ENCODE data around the gene TOMM20. TPM values are rescaled to one million over a fixed set of nuclear protein-coding genes. Genes with fewer than 3 reads are reported as not detected.
"Not testable (repeated sequence)": the region's sequence is repeated elsewhere in the genome, so short reads cannot be mapped to it uniquely, and the experiment has no call there.

TOMM20 gene
- total RNA-seq, 1 experiment from 2014 or later = 78.0 TPM

DNA sequence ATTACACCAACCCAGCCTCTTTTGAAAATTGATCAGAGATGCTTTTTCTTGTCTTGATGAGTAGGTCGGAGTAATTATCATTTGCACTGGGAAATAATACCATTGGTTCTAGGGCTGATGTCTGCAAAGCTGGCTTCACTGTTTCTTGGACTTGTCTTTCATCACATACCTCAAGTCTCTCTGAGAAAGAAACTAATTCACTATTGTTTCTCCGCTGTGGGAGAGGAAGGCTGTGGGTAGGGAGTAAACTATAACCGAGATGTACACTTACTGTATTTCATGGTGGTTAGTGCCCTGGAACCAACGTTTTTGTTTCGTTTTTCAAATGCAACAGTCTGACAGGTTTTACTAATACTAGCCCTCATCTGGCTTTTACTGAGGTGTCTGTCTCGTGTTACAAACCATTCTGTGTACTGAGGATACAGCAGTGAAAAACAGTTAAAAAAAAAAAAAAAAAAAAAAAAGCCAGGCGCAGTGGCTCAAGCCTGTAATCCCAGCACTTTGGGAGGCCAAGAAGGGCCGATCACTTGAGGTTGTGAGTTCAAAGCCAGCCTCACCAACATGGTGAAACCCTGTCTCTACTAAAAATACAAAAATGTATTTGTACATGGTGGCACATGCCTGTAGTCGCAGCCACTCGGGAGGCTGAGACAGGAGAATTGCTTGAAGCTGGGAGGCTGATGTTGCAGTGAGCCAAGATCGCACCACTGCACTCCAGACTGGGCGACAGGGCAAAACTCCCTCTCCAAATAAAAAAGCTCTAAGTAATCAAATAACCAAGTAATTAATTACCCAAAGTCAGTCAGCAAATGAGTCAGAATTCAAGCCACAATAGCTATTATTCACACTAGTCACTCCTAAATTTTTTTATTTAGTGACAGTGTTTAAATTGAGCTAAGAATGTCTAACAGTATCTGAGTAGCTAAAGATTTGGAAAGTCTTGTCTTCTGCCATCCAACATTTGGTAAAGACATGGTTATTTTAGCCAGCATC lies 23.3 kb downstream of the TOMM20 start:
- Histone ChIP-seq H3K4me3 (0 out of 2 replicates have a peak overlapping the region, but pooled peaks have one; percentile 2), H3K27ac (no peak overlapping the region), H3K4me1 (replicated peaks) (peaks cover 8% of the 10 kb centered on the region), H3K36me3 (peaks cover 40% of the 10 kb centered on the region), H3K9me3 (replicated peaks) (no peaks in the 10 kb centered on the region; the same call in 1 of the 2 replicates), H3K27me3 (replicated peaks) (no peaks in the 10 kb centered on the region)
- peak in 1 of 2 experiments; percentile 59 for DNase-seq (ENCODE audit: low read depth in 1 of 2, low spot score in 2 of 2)

GRCh38 chr1:235102993-235103411 lies 25.6 kb downstream of the TOMM20 start:
- Histone ChIP-seq H3K36me3 (peaks cover 20% of the 10 kb centered on the region), H3K4me3 (no peak overlapping the region), H3K4me1 (replicated peaks) (peaks cover 8% of the 10 kb centered on the region), H3K27me3 (replicated peaks) (no peaks in the 10 kb centered on the region), H3K27ac (no peak overlapping the region), H3K9me3 (replicated peaks) (no peaks in the 10 kb centered on the region; the same call in 1 of the 2 replicates)
- DNase-seq (ENCODE audit: low read depth in 1 of 2, low spot score in 2 of 2) = no peak

DNA sequence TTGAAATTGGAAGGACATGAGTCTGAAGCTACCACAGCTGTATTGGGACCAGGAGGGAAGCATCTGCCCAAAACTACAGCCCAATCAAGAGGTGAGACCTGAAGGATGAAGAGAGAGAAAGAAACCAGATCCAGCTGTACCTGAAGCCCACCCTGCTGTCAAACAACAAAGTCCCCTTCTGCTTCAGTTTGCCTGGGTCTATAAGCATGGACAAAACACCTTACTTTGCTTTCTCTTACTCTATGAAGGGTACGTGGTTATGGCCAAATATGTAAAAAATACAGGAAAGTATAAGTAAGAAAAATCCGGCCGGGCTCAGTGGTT lies 26.4 kb downstream of the TOMM20 start:
- peaks cover 12% of the 10 kb centered on the region for H3K36me3 ChIP-seq
- no peaks in the 10 kb centered on the region for H3K27me3 ChIP-seq (replicated peaks)
- DNase-seq (ENCODE audit: low read depth in 1 of 2, low spot score in 2 of 2) = no peak
- peaks cover 8% of the 10 kb centered on the region for H3K4me1 ChIP-seq (replicated peaks)
- no peak overlapping the region for H3K27ac ChIP-seq
- no peaks in the 10 kb centered on the region for H3K9me3 ChIP-seq (replicated peaks)
- no peak overlapping the region for H3K4me3 ChIP-seq

DNA sequence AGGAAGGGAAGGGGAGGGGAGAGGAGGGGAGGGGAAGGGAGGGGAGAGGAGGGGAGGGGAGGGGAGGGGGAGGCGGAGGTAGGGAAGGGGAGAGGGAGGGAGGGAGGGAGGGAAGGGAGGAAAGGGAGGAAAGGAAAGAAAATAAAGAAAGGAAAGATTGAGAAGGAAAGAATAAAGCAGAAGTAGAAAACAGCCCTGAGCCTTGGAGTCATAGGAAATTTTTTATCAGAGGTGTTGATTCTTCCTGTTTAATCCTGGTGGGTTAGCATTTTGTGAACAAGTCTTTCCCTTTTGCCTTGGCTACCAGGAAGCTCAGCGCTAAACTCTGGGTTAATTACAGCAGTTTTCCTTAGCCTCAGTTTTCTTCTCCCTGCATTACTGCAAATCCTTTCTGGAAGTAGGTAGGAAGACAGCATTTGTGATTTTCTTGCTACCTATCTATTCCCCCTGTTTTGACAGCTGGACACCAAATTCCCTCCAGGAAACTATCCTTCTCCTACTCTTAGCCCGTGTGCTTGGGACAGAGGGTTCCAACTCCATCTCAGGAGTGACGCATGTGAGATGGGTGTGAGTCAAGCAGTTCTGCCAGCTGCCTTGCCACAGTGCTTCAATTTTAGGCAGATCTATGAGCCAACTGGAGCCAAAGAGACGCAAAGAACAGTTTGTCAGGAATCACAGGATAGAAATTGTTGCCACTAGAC lies 26.9 kb downstream of the TOMM20 start:
- no peak overlapping the region for H3K27ac ChIP-seq
- H3K36me3 ChIP-seq = peaks cover 7% of the 10 kb centered on the region; the same call in 1 of the 2 replicates
- H3K4me1 ChIP-seq (replicated peaks) = peaks cover 11% of the 10 kb centered on the region
- no peaks in the 10 kb centered on the region for H3K27me3 ChIP-seq (replicated peaks)
- no peak overlapping the region for H3K4me3 ChIP-seq
- H3K9me3 ChIP-seq (replicated peaks) = no peaks in the 10 kb centered on the region
- DNase-seq (ENCODE audit: low read depth in 1 of 2, low spot score in 2 of 2) = no peak

DNA sequence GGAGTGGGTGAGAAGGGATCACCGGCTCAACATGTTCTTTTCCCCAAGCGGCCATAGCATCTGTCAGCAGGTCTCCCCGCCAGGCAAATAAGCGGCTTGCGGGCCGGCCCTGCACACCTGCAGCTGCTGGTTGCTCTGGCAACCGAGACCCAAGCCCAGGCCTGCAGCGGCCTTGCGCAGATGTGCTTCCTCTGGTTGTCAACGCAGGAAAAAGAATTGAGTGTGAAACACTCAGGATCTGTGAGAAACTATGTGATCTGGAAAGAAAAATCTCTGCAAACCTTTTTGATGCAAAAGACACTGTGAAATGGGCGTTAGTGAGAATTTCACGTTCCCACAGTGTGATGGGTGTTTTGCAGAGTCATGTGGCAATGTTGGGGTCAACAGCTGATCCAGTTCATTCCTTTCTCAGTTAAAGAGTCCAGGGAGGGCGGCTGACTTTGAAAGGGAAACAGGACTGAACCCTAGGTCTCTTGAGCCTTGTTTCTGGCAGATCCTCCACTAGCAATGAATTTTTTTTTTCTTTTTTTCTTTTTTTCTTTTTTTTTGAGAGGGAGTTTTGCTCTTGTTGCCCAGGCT lies 28.4 kb downstream of the TOMM20 start:
- Histone ChIP-seq H3K9me3 (replicated peaks) (no peaks in the 10 kb centered on the region), H3K27ac (no peak overlapping the region), H3K36me3 (no peaks in the 10 kb centered on the region), H3K4me1 (replicated peaks) (peaks cover 24% of the 10 kb centered on the region), H3K27me3 (replicated peaks) (no peaks in the 10 kb centered on the region), H3K4me3 (no peak overlapping the region)
- no peak for DNase-seq (ENCODE audit: low read depth in 1 of 2, low spot score in 2 of 2)

GRCh38 chr1:235098991-235099390 lies 29.6 kb downstream of the TOMM20 start:
- Histone ChIP-seq H3K4me3 (no peak overlapping the region), H3K4me1 (replicated peaks) (peaks cover 16% of the 10 kb centered on the region), H3K27ac (no peak overlapping the region), H3K36me3 (no peaks in the 10 kb centered on the region), H3K27me3 (replicated peaks) (no peaks in the 10 kb centered on the region), H3K9me3 (replicated peaks) (no peaks in the 10 kb centered on the region)
- DNase-seq (ENCODE audit: low read depth in 1 of 2, low spot score in 2 of 2) = no peak

DNA sequence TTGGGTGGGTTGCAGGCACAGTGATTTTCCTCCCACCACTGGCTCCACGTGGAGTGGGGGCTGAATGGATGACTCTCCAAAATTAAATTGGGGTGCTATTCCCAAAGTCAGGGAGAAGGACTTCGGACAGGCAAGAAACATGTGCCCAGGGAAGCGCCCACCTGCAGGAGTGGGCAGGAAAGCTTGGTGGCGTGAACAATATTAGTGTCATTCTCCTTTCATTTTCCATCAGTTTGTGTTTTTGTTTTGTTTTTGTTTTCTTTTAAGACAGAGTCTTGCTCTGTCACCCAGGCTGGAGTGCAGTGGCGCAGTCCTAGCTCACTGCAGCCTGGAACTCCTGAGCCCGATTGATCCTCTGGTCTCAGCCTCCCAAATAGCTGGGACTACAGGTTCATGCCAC lies 30.1 kb downstream of the TOMM20 start:
- H3K9me3 ChIP-seq (replicated peaks) = no peaks in the 10 kb centered on the region
- no peak overlapping the region for H3K27ac ChIP-seq
- H3K4me1 ChIP-seq (replicated peaks) = peaks cover 17% of the 10 kb centered on the region

GRCh38 chr1:235097501-235097900 lies 31.1 kb downstream of the TOMM20 start:
- not testable (repeated sequence) for DNase-seq (ENCODE audit: low read depth in 1 of 2, low spot score in 2 of 2); H3K27me3 ChIP-seq (replicated peaks); H3K36me3 ChIP-seq

More for the DNA sequence above, 30.1 kb downstream of the TOMM20 start:
- no peaks in the 10 kb centered on the region for H3K36me3 ChIP-seq
- no peaks in the 10 kb centered on the region for H3K27me3 ChIP-seq (replicated peaks)
- no peak for DNase-seq (ENCODE audit: low read depth in 1 of 2, low spot score in 2 of 2)
- H3K4me3 ChIP-seq = no peak overlapping the region

DNA sequence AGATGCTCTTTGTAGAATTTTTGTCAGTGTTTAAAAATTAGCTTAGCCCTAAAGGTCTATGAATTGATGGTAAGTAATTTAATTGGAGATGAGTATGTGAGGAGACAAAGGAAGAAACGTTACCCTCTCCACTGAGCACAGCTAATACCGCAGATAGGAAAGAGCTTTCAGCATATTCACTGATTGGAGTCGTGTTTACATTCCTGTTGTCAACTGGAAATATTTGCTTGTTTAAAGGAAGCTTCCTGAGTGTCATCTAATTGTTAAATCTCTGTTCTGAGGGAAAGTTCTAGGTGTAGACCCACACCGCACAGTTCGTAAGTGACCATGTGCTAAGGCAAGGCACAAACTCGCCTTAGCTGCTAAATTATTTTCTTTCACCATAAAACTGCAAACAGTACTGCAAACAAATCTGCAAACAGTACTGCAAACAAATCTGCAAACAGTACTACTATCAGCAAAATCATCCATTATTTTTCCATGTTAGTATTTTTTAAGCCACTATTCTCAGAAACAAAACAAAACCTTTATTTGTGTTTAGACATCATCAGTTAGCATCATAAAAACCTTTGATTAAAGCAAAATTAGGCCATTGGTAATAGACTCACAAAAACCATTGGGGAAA lies 32.6 kb downstream of the TOMM20 start:
- no peaks in the 10 kb centered on the region for H3K9me3 ChIP-seq (replicated peaks)

More at GRCh38 chr1:235097501-235097900, 31.1 kb downstream of the TOMM20 start:
- H3K4me1 ChIP-seq (replicated peaks) = peaks cover 20% of the 10 kb centered on the region
- not testable (repeated sequence) for H3K9me3 ChIP-seq (replicated peaks); H3K4me3 ChIP-seq; H3K27ac ChIP-seq

DNA sequence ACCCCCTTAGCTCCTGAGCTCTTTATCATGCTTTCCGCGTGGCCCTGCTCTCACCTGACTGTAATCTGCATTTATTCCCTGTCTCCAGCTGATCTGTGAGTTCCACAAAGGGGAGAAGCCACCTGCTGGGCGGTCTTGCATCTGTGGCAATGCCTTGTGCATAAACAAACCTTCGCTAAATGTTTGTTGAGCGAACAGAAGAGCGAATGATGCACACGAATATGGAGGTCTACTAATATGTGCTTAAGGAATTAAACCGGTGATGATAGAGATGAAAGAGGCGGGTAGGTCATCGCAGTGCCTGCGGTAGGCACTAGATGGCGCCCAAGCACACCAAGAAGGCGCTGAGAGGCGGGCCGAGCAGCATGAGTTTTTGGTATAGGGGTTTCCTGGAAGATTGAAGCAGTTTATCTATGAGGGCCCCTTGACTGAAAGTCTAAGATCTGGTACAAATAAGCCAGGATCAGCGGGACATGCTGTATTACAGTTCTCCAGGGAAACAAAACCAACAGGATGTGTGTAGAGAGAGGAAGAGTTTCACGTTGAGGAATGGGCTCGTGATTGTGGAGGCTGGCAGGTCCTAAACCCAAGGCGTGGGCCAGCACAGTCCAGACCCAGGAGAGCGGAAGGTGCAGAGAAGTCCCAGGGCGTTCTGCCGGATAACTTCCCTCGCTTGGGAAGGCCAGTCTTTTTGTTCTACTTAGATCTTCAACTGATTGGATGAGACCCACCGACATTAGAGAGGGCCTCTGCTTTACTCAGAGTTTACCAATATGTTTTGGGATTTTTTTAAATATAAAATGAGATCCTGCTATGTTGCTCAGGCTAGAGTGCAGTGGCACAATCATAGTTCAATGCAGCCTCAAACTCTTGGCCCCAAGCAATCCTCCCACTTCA lies 34.7 kb downstream of the TOMM20 start:
- Histone ChIP-seq H3K4me1 (replicated peaks) (peaks cover 40% of the 10 kb centered on the region), H3K4me3 (no peak overlapping the region), H3K27me3 (replicated peaks) (no peaks in the 10 kb centered on the region), H3K9me3 (replicated peaks) (no peaks in the 10 kb centered on the region), H3K27ac (no peak overlapping the region), H3K36me3 (no peaks in the 10 kb centered on the region)
- DNase-seq (ENCODE audit: low read depth in 1 of 2, low spot score in 2 of 2) = peak; percentile 67 to 75

More for the DNA sequence above, 32.6 kb downstream of the TOMM20 start:
- peak in 1 of 2 experiments; percentile 50 for DNase-seq (ENCODE audit: low read depth in 1 of 2, low spot score in 2 of 2)
- Histone ChIP-seq H3K36me3 (no peaks in the 10 kb centered on the region), H3K27me3 (replicated peaks) (no peaks in the 10 kb centered on the region), H3K27ac (no peak overlapping the region), H3K4me3 (no peak overlapping the region), H3K4me1 (replicated peaks) (peaks cover 24% of the 10 kb centered on the region)

DNA sequence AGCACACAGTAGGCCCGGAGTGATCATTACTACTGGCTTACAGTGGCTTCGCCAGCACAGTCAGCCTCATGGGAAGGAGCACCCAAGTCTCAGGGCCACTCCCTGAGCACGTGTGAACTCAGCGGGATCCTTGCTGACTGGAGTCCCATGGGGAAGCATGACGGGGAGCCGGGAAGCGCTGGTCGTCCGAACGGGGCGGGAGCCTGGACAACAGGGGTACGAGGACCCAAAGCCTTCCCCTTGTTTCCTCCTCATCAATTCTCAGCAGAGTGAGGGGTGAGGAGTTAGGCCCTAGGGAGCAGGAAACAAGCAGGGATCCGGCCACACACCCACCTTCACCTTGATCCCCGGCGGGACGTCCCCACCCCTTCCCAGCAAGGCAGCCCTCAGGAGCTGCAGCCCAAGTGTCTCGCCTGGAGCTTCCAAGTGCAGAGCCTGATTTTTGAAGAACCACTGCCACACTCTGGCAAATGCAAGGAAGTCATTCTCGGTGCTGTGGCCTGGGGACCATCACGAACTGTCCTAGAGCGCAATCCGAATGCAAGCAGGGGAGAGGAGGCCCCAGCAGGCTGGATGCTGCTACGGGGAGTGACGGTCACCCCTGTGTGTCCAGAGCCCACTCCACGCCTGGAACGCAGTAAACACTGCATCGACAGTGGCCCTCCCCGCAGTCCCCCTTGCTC lies 35.5 kb downstream of the TOMM20 start:
- no peak overlapping the region for H3K4me3 ChIP-seq
- no peak for DNase-seq (ENCODE audit: low read depth in 1 of 2, low spot score in 2 of 2)
- no peaks in the 10 kb centered on the region for H3K9me3 ChIP-seq (replicated peaks)
- no peaks in the 10 kb centered on the region for H3K27me3 ChIP-seq (replicated peaks)
- no peaks in the 10 kb centered on the region for H3K36me3 ChIP-seq
- H3K27ac ChIP-seq = no peak overlapping the region
- peaks cover 40% of the 10 kb centered on the region for H3K4me1 ChIP-seq (replicated peaks)

DNA sequence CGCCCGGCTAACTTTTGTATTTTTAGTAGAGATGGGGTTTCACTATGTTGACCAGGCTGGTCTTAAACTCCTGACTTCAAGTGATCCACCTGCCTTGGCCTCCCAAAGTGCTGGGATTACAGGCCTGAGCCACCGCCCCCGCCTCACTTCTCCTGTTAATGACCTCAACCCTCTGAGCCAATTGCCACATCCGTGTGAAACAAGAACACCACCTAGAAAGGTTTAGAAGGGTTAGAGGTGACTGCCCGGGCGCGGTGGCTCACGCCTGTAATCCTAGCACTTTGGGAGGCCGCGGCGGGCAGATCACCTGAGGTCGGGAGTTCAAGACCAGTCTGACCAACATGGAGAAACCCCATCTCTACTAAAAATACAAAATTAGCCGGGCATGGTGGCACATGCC lies 36.2 kb downstream of the TOMM20 start:
- peaks cover 40% of the 10 kb centered on the region for H3K4me1 ChIP-seq (replicated peaks)
- not testable (repeated sequence) for H3K27me3 ChIP-seq (replicated peaks); H3K36me3 ChIP-seq; H3K27ac ChIP-seq; DNase-seq (ENCODE audit: low read depth in 1 of 2, low spot score in 2 of 2); H3K9me3 ChIP-seq (replicated peaks); H3K4me3 ChIP-seq
